ENCODE results near the gene TNNT2.

Gene TNNT2

DNA sequence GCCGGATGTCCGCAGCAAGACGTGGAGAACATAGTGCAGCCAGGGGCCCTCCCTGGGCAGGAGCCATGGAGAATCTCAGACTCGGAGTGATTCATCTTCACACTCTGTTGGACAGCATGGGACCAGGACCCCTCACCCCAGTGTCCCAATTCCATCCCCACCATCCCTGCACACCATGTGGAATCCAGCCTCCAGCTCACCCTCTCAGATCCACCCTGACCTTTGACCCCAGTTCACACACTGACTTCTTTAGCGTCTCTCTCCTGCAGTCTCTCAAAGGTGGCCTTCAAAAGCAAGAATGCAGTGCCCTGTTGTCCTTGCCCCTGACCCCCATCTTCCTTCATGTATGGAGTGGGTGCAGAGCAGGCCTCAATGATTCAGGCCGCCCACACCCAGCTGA is 46.2 kb upstream of the TNNT2 start:
- no peak for ATAC-seq
- no peak for TF ChIP-seq ZC3H10 (CRISPR knock-in tag; IDR thresholded peaks at IDR 0.05)
- no peak for TF ChIP-seq GLIS3 (CRISPR knock-in tag; IDR thresholded peaks at IDR 0.05)
- TF ChIP-seq RARB (CRISPR knock-in tag; IDR thresholded peaks at IDR 0.05) = no peak
- no peak for TF ChIP-seq CSDC2 (CRISPR knock-in tag; IDR thresholded peaks at IDR 0.05)
- no peak for TF ChIP-seq ESRRG (CRISPR knock-in tag; IDR thresholded peaks at IDR 0.05)
- TF ChIP-seq, protein P1, sequence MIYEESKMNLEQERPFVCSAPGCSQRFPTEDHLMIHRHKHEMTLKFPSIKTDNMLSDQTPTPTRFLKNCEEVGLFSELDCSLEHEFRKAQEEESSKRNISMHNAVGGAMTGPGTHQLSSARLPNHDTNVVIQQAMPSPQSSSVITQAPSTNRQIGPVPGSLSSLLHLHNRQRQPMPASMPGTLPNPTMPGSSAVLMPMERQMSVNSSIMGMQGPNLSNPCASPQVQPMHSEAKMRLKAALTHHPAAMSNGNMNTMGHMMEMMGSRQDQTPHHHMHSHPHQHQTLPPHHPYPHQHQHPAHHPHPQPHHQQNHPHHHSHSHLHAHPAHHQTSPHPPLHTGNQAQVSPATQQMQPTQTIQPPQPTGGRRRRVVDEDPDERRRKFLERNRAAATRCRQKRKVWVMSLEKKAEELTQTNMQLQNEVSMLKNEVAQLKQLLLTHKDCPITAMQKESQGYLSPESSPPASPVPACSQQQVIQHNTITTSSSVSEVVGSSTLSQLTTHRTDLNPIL (CRISPR knock-in tag; IDR thresholded peaks at IDR 0.05; ENCODE audit: low read depth) = no peak
- no peak for TF ChIP-seq ZNF565 (CRISPR knock-in tag; conservative IDR thresholded peaks at IDR 0.05; ENCODE audit: low read depth)
- TF ChIP-seq PPARA (CRISPR knock-in tag; IDR thresholded peaks at IDR 0.05; ENCODE audit: borderline replicate concordance) = no peak

DNA sequence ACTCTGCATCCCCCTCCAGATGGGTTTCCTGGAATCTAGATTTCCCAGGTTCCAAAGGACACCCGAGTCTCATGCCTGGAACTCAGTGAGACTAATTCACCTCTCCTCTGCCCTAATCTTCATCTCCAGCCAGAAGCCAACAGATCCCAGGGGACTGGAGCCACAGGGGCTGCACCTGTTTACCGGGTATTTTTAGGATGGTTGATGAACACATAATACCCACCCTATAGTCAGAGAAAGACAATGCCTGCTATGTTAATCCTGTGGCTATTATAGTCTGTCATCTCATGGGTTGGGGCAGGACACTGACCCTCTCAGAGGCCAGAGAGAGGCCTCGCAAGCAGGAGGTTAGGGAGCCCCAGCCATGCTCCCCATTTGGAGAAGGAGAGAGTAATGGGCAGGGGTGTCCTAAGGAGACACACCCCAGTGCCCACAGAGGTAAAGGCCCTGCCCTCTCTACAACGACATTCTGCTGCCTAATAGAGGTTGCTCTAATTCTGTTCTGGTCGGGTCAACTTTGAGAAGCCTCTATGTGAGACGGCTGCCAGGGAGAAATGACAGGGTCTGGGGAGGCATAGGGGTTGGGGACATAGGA is 45.1 kb upstream of the TNNT2 start:
- TF ChIP-seq ZNF70 (CRISPR knock-in tag; IDR thresholded peaks at IDR 0.05) = no peak
- TF ChIP-seq TCF4 (CRISPR knock-in tag; IDR thresholded peaks at IDR 0.05; ENCODE audit: borderline replicate concordance) = no peak
- TF ChIP-seq, protein P2, sequence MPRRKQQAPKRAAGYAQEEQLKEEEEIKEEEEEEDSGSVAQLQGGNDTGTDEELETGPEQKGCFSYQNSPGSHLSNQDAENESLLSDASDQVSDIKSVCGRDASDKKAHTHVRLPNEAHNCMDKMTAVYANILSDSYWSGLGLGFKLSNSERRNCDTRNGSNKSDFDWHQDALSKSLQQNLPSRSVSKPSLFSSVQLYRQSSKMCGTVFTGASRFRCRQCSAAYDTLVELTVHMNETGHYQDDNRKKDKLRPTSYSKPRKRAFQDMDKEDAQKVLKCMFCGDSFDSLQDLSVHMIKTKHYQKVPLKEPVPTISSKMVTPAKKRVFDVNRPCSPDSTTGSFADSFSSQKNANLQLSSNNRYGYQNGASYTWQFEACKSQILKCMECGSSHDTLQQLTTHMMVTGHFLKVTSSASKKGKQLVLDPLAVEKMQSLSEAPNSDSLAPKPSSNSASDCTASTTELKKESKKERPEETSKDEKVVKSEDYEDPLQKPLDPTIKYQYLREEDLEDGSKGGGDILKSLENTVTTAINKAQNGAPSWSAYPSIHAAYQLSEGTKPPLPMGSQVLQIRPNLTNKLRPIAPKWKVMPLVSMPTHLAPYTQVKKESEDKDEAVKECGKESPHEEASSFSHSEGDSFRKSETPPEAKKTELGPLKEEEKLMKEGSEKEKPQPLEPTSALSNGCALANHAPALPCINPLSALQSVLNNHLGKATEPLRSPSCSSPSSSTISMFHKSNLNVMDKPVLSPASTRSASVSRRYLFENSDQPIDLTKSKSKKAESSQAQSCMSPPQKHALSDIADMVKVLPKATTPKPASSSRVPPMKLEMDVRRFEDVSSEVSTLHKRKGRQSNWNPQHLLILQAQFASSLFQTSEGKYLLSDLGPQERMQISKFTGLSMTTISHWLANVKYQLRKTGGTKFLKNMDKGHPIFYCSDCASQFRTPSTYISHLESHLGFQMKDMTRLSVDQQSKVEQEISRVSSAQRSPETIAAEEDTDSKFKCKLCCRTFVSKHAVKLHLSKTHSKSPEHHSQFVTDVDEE (CRISPR knock-in tag; IDR thresholded peaks at IDR 0.05) = no peak
- TF ChIP-seq ZNF8 (CRISPR knock-in tag; IDR thresholded peaks at IDR 0.05) = no peak
- TF ChIP-seq, protein P3, sequence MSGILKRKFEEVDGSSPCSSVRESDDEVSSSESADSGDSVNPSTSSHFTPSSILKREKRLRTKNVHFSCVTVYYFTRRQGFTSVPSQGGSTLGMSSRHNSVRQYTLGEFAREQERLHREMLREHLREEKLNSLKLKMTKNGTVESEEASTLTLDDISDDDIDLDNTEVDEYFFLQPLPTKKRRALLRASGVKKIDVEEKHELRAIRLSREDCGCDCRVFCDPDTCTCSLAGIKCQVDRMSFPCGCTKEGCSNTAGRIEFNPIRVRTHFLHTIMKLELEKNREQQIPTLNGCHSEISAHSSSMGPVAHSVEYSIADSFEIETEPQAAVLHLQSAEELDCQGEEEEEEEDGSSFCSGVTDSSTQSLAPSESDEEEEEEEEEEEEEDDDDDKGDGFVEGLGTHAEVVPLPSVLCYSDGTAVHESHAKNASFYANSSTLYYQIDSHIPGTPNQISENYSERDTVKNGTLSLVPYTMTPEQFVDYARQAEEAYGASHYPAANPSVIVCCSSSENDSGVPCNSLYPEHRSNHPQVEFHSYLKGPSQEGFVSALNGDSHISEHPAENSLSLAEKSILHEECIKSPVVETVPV (CRISPR knock-in tag; IDR thresholded peaks at IDR 0.05) = no peak
- no peak for TF ChIP-seq RARB (CRISPR knock-in tag; IDR thresholded peaks at IDR 0.05)
- no peak for TF ChIP-seq ARNTL (CRISPR knock-in tag; IDR thresholded peaks at IDR 0.05; ENCODE audit: borderline replicate concordance, low read depth)
- TF ChIP-seq ZC3H10 (CRISPR knock-in tag; IDR thresholded peaks at IDR 0.05) = no peak
- no peak for TF ChIP-seq PPARA (CRISPR knock-in tag; IDR thresholded peaks at IDR 0.05; ENCODE audit: borderline replicate concordance)
- no peak for TF ChIP-seq ZFP3 (CRISPR knock-in tag; IDR thresholded peaks at IDR 0.05)
- TF ChIP-seq, protein P4, sequence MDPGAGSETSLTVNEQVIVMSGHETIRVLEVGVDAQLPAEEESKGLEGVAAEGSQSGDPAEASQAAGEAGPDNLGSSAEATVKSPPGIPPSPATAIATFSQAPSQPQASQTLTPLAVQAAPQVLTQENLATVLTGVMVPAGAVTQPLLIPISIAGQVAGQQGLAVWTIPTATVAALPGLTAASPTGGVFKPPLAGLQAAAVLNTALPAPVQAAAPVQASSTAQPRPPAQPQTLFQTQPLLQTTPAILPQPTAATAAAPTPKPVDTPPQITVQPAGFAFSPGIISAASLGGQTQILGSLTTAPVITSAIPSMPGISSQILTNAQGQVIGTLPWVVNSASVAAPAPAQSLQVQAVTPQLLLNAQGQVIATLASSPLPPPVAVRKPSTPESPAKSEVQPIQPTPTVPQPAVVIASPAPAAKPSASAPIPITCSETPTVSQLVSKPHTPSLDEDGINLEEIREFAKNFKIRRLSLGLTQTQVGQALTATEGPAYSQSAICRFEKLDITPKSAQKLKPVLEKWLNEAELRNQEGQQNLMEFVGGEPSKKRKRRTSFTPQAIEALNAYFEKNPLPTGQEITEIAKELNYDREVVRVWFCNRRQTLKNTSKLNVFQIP (CRISPR knock-in tag; IDR thresholded peaks at IDR 0.05; ENCODE audit: borderline replicate concordance, low read depth) = no peak
- TF ChIP-seq SNAI2 (CRISPR knock-in tag; IDR thresholded peaks at IDR 0.05) = no peak
- no peak for TF ChIP-seq ESRRG (CRISPR knock-in tag; IDR thresholded peaks at IDR 0.05)
- ATAC-seq = no peak

DNA sequence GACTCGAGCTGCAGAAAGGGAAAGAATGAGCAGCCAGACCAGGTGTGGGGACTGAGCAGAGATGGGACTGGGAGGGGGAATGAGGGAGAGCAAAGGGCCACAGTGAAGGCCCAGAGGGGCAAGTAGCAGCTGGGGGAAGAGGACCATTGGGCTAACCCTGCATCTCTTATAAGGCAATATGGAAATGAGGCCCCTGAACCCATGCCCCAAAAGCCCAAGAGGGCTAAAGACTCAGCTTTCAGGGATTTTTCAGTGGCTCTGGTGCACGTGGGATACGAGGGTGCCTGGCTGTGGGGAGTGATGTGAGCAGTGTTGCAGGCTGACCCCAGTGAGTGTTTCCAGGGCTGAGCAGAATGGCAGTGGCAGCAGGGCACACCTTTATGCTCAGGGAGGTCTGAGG is 44.5 kb upstream of the TNNT2 start:
- TF ChIP-seq OSR1 (CRISPR knock-in tag; IDR thresholded peaks at IDR 0.05) (no peak), ISL1 (CRISPR knock-in tag; IDR thresholded peaks at IDR 0.05) (no peak), ZC3H10 (CRISPR knock-in tag; IDR thresholded peaks at IDR 0.05) (no peak), TCF4 (CRISPR knock-in tag; IDR thresholded peaks at IDR 0.05; ENCODE audit: borderline replicate concordance) (no peak), ZNF70 (CRISPR knock-in tag; IDR thresholded peaks at IDR 0.05) (no peak), TOX (CRISPR knock-in tag; IDR thresholded peaks at IDR 0.05; ENCODE audit: borderline replicate concordance) (no peak), GLIS3 (CRISPR knock-in tag; IDR thresholded peaks at IDR 0.05) (no peak), CSDC2 (CRISPR knock-in tag; IDR thresholded peaks at IDR 0.05) (no peak), ARNTL (CRISPR knock-in tag; IDR thresholded peaks at IDR 0.05; ENCODE audit: borderline replicate concordance, low read depth) (no peak), ZFP3 (CRISPR knock-in tag; IDR thresholded peaks at IDR 0.05) (no peak)
- TF ChIP-seq, protein P2 (CRISPR knock-in tag; IDR thresholded peaks at IDR 0.05) = no peak
- TF ChIP-seq, protein P1 (CRISPR knock-in tag; IDR thresholded peaks at IDR 0.05; ENCODE audit: low read depth) = no peak
- no peak for ATAC-seq
